Measurements from ENCODE around the gene TAPBPL. TPM values are rescaled to one million over a fixed set of nuclear protein-coding genes. Genes with fewer than 3 reads are reported as not detected.

Gene TAPBPL
- total RNA-seq, 2 experiments from 2014 or later = 14.7 to 15.8 TPM

GRCh38 chr12:6450091-6450868 is 1.6 kb upstream of the TAPBPL start:
- H3K27ac Mint-ChIP-seq = peak overlapping the region; percentile 98
- peaks cover 53% of the 10 kb centered on the region for H3K36me3 ChIP-seq (ENCODE audit: insufficient read depth, low read length)
- H3K36me3 Mint-ChIP-seq (ENCODE audit: low read depth) = peaks cover 83% of the 10 kb centered on the region
- no peaks in the 10 kb centered on the region for H3K9me3 ChIP-seq (ENCODE audit: control insufficient read depth in 1 of 2, insufficient read depth in 1 of 2, low read length in 2 of 2)
- peaks cover 77% of the 10 kb centered on the region for H3K4me1 Mint-ChIP-seq (ENCODE audit: low read depth)
- ATAC-seq (ENCODE audit: poor library complexity) (no peak), DNase-seq (no peak)
- no peaks in the 10 kb centered on the region for H3K27me3 Mint-ChIP-seq
- H3K27ac ChIP-seq (ENCODE audit: low read depth in 1 of 2, low read length in 2 of 2) = peak overlapping the region; percentile 96 to 99
- ChIA-PET CTCF (interaction anchor here (3.8 kb wide), 1 partner anchor 15 kb away, joined by 18 read pairs; no protein-coding TSS in a partner anchor), POLR2A (interaction anchor here (1.1 to 16.2 kb wide), 8 partner anchors 7 to 115 kb away, joined by 3 to 225 read pairs (median 27); partner anchors contain the start of genes CD27, GAPDH, MRPL51 and VAMP1)
- H3K4me3 ChIP-seq (ENCODE audit: low read length) = peak overlapping the region; percentile 97
- H3K9me3 Mint-ChIP-seq = no peaks in the 10 kb centered on the region
- intact Hi-C loops (cut with DNase I, micrococcal nuclease) = loop anchor here in 1 of 2 experiments (2.0 kb wide), 1 partner anchor 15 kb away; no protein-coding TSS in a partner anchor
- TF ChIP-seq, protein P1, sequence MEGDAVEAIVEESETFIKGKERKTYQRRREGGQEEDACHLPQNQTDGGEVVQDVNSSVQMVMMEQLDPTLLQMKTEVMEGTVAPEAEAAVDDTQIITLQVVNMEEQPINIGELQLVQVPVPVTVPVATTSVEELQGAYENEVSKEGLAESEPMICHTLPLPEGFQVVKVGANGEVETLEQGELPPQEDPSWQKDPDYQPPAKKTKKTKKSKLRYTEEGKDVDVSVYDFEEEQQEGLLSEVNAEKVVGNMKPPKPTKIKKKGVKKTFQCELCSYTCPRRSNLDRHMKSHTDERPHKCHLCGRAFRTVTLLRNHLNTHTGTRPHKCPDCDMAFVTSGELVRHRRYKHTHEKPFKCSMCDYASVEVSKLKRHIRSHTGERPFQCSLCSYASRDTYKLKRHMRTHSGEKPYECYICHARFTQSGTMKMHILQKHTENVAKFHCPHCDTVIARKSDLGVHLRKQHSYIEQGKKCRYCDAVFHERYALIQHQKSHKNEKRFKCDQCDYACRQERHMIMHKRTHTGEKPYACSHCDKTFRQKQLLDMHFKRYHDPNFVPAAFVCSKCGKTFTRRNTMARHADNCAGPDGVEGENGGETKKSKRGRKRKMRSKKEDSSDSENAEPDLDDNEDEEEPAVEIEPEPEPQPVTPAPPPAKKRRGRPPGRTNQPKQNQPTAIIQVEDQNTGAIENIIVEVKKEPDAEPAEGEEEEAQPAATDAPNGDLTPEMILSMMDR (IDR thresholded peaks at IDR 0.05) = no peak
- H3K27me3 ChIP-seq (ENCODE audit: control insufficient read depth in 1 of 2, insufficient read depth in 2 of 2, low read length in 2 of 2) = no peaks in the 10 kb centered on the region
- peaks cover 77% of the 10 kb centered on the region for H3K4me1 ChIP-seq (ENCODE audit: insufficient read depth, low read length)
- H3K4me3 Mint-ChIP-seq = peak overlapping the region; percentile 94

DNA sequence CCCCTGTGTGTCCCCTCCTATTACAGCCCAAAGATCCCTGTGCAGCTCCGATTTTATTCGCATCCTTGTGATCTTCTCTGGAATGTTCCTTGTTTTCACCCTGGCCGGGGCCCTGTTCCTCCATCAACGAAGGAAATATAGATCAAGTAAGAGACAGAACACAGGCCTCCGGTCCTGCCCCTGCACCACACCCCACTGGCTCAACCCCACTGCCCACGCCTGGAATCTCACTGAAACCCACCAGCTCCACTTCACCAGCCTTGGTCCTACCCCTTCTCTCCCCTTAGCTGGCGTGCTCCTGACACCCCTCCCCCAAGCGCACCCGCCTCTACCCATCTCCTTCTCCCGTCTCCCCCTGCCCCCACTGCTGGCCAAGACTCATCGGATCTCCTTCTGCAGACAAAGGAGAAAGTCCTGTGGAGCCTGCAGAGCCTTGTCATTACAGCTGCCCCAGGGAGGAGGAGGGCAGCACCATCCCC is 934 bp upstream of the TAPBPL start:
- Histone ChIP-seq H3K27me3 (ENCODE audit: control insufficient read depth in 1 of 2, insufficient read depth in 2 of 2, low read length in 2 of 2) (no peaks in the 10 kb centered on the region), H3K27ac (ENCODE audit: low read depth in 1 of 2, low read length in 2 of 2) (peak overlapping the region; percentile 96 to 99), H3K36me3 (ENCODE audit: insufficient read depth, low read length) (peaks cover 57% of the 10 kb centered on the region), H3K9me3 (ENCODE audit: control insufficient read depth in 1 of 2, insufficient read depth in 1 of 2, low read length in 2 of 2) (no peaks in the 10 kb centered on the region), H3K4me3 (ENCODE audit: low read length) (peak overlapping the region; percentile 97), H3K4me1 (ENCODE audit: insufficient read depth, low read length) (peaks cover 77% of the 10 kb centered on the region)
- Mint-ChIP-seq H3K36me3 (ENCODE audit: low read depth) (peaks cover 83% of the 10 kb centered on the region), H3K9me3 (no peaks in the 10 kb centered on the region), H3K4me3 (peak overlapping the region; percentile 94), H3K27ac (peak overlapping the region; percentile 98), H3K27me3 (no peaks in the 10 kb centered on the region), H3K4me1 (ENCODE audit: low read depth) (peaks cover 80% of the 10 kb centered on the region)
- intact Hi-C loops (cut with DNase I, micrococcal nuclease) = loop anchor here in 1 of 2 experiments (2.0 kb wide), 1 partner anchor 14 kb away; no protein-coding TSS in a partner anchor
- ATAC-seq (ENCODE audit: poor library complexity) (no peak), DNase-seq (no peak)
- POLR2A ChIA-PET = interaction anchor here (0.9 to 16.2 kb wide), 14 partner anchors 8 to 508 kb away, joined by 3 to 225 read pairs (median 10); partner anchors contain the start of genes C12orf57, CD27, GAPDH and MRPL51
- CTCF ChIA-PET = interaction anchor here (0.6 to 3.8 kb wide), 5 partner anchors 12 to 113 kb away, joined by 3 to 18 read pairs (median 5); no protein-coding TSS in a partner anchor
- TF ChIP-seq, protein P1 (IDR thresholded peaks at IDR 0.05) = no peak

DNA sequence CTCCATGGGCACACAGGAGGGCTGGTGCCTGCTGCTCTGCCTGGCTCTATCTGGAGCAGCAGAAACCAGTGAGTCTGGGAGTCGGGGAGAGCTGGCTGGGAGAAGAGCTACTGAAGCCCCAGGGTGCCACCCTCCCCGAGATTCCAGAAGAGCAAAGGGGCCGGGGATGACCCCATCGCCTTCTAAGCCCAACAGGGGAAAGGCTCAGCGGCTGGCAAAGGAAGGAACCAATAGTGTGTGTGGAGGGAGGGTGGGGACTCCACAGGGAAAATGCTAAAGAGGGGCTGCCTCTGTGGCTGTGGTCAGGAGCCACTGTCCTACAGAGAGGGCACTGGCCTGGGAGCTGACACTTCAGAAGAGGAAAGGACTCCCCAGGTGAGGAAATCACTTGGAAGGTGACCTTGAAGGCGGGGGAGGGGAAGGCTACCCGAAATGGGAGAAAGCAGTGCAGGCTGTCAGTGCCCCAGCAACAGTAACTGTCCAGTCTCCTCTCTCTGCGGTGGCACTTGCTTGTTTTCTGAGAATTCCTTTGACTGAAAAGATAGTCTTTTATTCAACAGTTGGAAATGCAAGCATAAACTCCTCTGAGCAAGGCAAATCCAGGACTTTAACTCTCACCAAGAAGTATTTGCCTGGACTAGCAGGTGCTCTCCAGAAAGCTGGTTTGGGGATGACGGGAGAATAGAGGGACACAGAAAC is 552 bp downstream of the TAPBPL start:
- DNase-seq = peak in 2 of 14 experiments; percentile 42 to 51

More for the DNA sequence above, 552 bp downstream of the TAPBPL start:
- H3K27ac Mint-ChIP-seq = peak overlapping the region; percentile 98
- ChIA-PET POLR2A (interaction anchor here (0.6 to 16.2 kb wide), 17 partner anchors 9 to 247 kb away, joined by 3 to 225 read pairs (median 6); partner anchors contain the start of genes CD27, GAPDH, MRPL51 and NOP2), CTCF (interaction anchor here (0.9 to 3.8 kb wide), 8 partner anchors 11 to 85 kb away, joined by 3 to 18 read pairs (median 7); partner anchors contain the start of gene VAMP1)
- H3K4me3 Mint-ChIP-seq = peak overlapping the region; percentile 94
- H3K9me3 Mint-ChIP-seq = no peaks in the 10 kb centered on the region
- Histone ChIP-seq H3K9me3 (ENCODE audit: control insufficient read depth in 1 of 2, insufficient read depth in 1 of 2, low read length in 2 of 2) (no peaks in the 10 kb centered on the region), H3K4me1 (ENCODE audit: insufficient read depth, low read length) (peaks cover 71% of the 10 kb centered on the region), H3K4me3 (ENCODE audit: low read length) (peak overlapping the region; percentile 97), H3K27ac (ENCODE audit: low read depth in 1 of 2, low read length in 2 of 2) (peak overlapping the region; percentile 96 to 99), H3K27me3 (ENCODE audit: control insufficient read depth in 1 of 2, insufficient read depth in 2 of 2, low read length in 2 of 2) (no peaks in the 10 kb centered on the region), H3K36me3 (ENCODE audit: insufficient read depth, low read length) (peaks cover 61% of the 10 kb centered on the region)
- peaks cover 84% of the 10 kb centered on the region for H3K36me3 Mint-ChIP-seq (ENCODE audit: low read depth)
- H3K4me1 Mint-ChIP-seq (ENCODE audit: low read depth) = peaks cover 77% of the 10 kb centered on the region
- TF ChIP-seq, protein P1 (IDR thresholded peaks at IDR 0.05) = no peak
- H3K27me3 Mint-ChIP-seq = no peaks in the 10 kb centered on the region
- intact Hi-C loops (cut with DNase I, micrococcal nuclease) = loop anchor here in 1 of 2 experiments (1.0 to 2.0 kb wide), 2 partner anchors 10 to 18 kb away; no protein-coding TSS in a partner anchor
- no peak for ATAC-seq (ENCODE audit: poor library complexity)

Measured in CD4-positive, alpha-beta T cell (primary cell).